GM21528 (cell line): ENCODE results near the gene TGFB1I1.
"Not testable (repeated sequence)": the region's sequence is repeated elsewhere in the genome, so short reads cannot be mapped to it uniquely, and the experiment has no call there.

Experiments used
- ATAC-seq: cut with Tn5 transposase; IDR thresholded peaks from one replicate; pipeline ENCODE4 v1.9.1; 2021; ENCODE audit warnings: mild to moderate bottlenecking, moderate library complexity; ENCODE audit not compliant: unreplicated experiment, low FRiP score

The TGFB1I1 gene

GRCh38 chr16:31467151-31467773 is 4.7 kb upstream of the TGFB1I1 start:
- ATAC-seq, result no peak

GRCh38 chr16:31467858-31468257 is 4.1 kb upstream of the TGFB1I1 start:
- no peak for ATAC-seq

GRCh38 chr16:31470615-31471014 is 1.3 kb upstream of the TGFB1I1 start:
- no peak for ATAC-seq

GRCh38 chr16:31471241-31471874 is 594 bp upstream of the TGFB1I1 start:
- ATAC-seq, result no peak

GRCh38 chr16:31472709-31473203 is 804 bp downstream of the TGFB1I1 start:
- ATAC-seq, result no peak

GRCh38 chr16:31473264-31473984 is 1.5 kb downstream of the TGFB1I1 start:
- ATAC-seq, result no peak

- no peak for ATAC-seq
Observed at GRCh38 chr16:31474173-31474714, 2.3 kb downstream of the TGFB1I1 start.

GRCh38 chr16:31474773-31475738 is 3.1 kb downstream of the TGFB1I1 start:
- no peak for ATAC-seq

GRCh38 chr16:31475946-31476302 is 4.0 kb downstream of the TGFB1I1 start:
- ATAC-seq, result no peak

- ATAC-seq, result peak; percentile 55
Observed at GRCh38 chr16:31476303-31477219, 4.6 kb downstream of the TGFB1I1 start.

- no peak for ATAC-seq
Observed at GRCh38 chr16:31477220-31478216, 5.6 kb downstream of the TGFB1I1 start.

- ATAC-seq, result no peak
Observed at GRCh38 chr16:31478956-31479355, 7.0 kb downstream of the TGFB1I1 start.

- ATAC-seq, result no peak
Observed at GRCh38 chr16:31479751-31480150, 7.8 kb downstream of the TGFB1I1 start.

- ATAC-seq, result no peak
Observed at GRCh38 chr16:31480851-31481536, 9.0 kb downstream of the TGFB1I1 start.

- ATAC-seq, result no peak
Observed at GRCh38 chr16:31483081-31483480, 11.1 kb downstream of the TGFB1I1 start, which contains the start of gene SLC5A2. TSS of gene SLC5A2 (plus strand) at chr16:31483123. CDS start at chr16:31483137, 14 bp downstream.

GRCh38 chr16:31484048-31484447 is 12.1 kb downstream of the TGFB1I1 start:
- ATAC-seq, result not testable (repeated sequence)

GRCh38 chr16:31484491-31485171 is 12.7 kb downstream of the TGFB1I1 start:
- ATAC-seq, result no peak
